Heart right ventricle (tissue), 16 donors: ENCODE measurements around the gene CBFA2T3. TPM values are rescaled to one million over a fixed set of nuclear protein-coding genes. Genes with fewer than 3 reads are reported as not detected.
A peak's percentile ranks its signal among the peaks of the same experiment; 100 is the strongest.

Experiments
- ATAC-seq, 8 donors: fragments of 200-7000 bp; cut with Tn5 transposase; one replicate each; pipeline ENCODE4 v1.9.1; 2020; ENCODE audit warnings: mild to moderate bottlenecking in 8 of 8, moderate library complexity in 8 of 8, moderate number of reproducible peaks in 1 of 8
- DNase-seq, 2 donors: peaks; one replicate each; pipeline ENCODE4 v3.0.0-alpha.2; 2020
- H3K27ac ChIP-seq, 10 donors: fragments of 200-600 bp; sonication (generic) in 2 of 10; one replicate each; pipeline versions ENCODE4 v1.5.0 to v1.8.0; 2020 to 2022; ENCODE audit warnings: mild to moderate bottlenecking in 3 of 10
- H3K27me3 ChIP-seq, 7 donors: fragments of 200-600 bp; one replicate each; pipeline ENCODE4 v1.8.0; 2021 to 2022; ENCODE audit warnings: mild to moderate bottlenecking in 2 of 7
- H3K36me3 ChIP-seq, 9 donors: fragments of 200-600 bp; sonication (generic) in 1 of 9; one replicate each; pipeline versions ENCODE4 v1.5.0 to v1.8.0; 2020 to 2022; ENCODE audit warnings: mild to moderate bottlenecking in 2 of 9
- H3K4me1 ChIP-seq, 9 donors: fragments of 200-600 bp; sonication (generic) in 1 of 9; one replicate each; pipeline versions ENCODE4 v1.5.0 to v1.8.0; 2020 to 2022; ENCODE audit warnings: mild to moderate bottlenecking in 4 of 9
- H3K4me3 ChIP-seq, 10 donors: fragments of 200-600 bp; sonication (generic) in 2 of 10; one replicate each; pipeline versions ENCODE4 v1.5.0 to v1.8.0; 2020 to 2022; ENCODE audit warnings: mild to moderate bottlenecking in 7 of 10, moderate library complexity in 2 of 10
- H3K9me3 ChIP-seq, 11 donors: fragments of 200-600 bp in 10 of 11; sonication (generic) in 2 of 11; one replicate each; pipeline versions ENCODE4 v1.5.0 to v1.8.0; 2013 to 2022; ENCODE audit warnings: mild to moderate bottlenecking in 2 of 11, control low read depth in 1 of 11, moderate library complexity in 1 of 11
- WGBS, 2 donors: extraction: QIAGEN DNeasy Blood & Tissue Kit; methylation state at CpG; one replicate each; pipeline ENCODE4 v1.1.7; 2013; ENCODE audit warnings: inconsistent platforms in 1 of 2; 5-methylcytosine and 5-hydroxymethylcytosine counted together
- intact Hi-C, 10 donors: fragments of 100-400 bp; cut with DNase I; formaldehyde crosslinking; loops; one replicate each; pipeline versions ENCODE4 v1.11.1 to v1.14.2; 2022
- polyA plus RNA-seq, 2 donors: library from polyadenylated mRNA; stranded (reverse); fragments of 200-250 nt; gene quantifications; one replicate each; pipeline ENCODE4 v1.2.3, GENCODE V29; 2013
- total RNA-seq, 10 donors: library from RNA; stranded (reverse); fragmentation: NEBNext Ultra II Directional in 3 of 10; extraction: Animal tissue kit (Norgen Biotek cat#: 25700) in 3 of 10; gene quantifications; one replicate each; pipeline versions ENCODE4 v1.2.1 to v1.2.4, GENCODE V29; 2021 to 2023
- TF ChIP-seq, protein P1 (sequence below), 9 donors: fragments of 200-600 bp; sonication (generic) in 2 of 9; IDR thresholded peaks; one replicate each; pipeline versions ENCODE4 v1.5.0 to v1.8.0; 2021 to 2022; ENCODE audit warnings: antibody characterized with exemption in 9 of 9, mild to moderate bottlenecking in 5 of 9, moderate library complexity in 1 of 9
- donor health status: Arrhythmogenic right ventricular cardiomyopathy.
- donor health status: ischemic (EF 13 %, LVEDD 7.1; RV severe dilation, severe dysfunction).
- donor health status: healthy with polysubstance abuse.
- donor health status: DM: no; HTN: yes; CAD: no.
- donor health status: DM: no; HTN: no; CAD: no.
- donor health status: ischemic (EF 25% LVEDD 6.9; RV normal size, moderate dysfunction).
- donor health status: ischemic (EF 25% LVEDD 5.7; RV mildly dilated, moderate dysfunction).
- donor health status: healthy.
- donor health status: DM: yes; HTN: yes; CAD: no.
- donor health status: Ischemic cardiomyopathy.
- donor health status: ischemic (EF 35%, LVEDD 5.7; RV mildly dilated, moderate dysfunction).
- donor health status: nonischemic (EF 11% LVEDD 7.7; RV severe dilation, severe dysfunction).
- donor health status: DM: yes; HTN: yes; CAD: no.
- donor health status: PGD.
- donor health status: ischemic (EF 29% LVEDD 5.4; RV normal size, mild dysfunction).
- donor health status: nonischemic (EF 23%, LVEDD 6.1; RV moderate dilation, normal function).

Gene CBFA2T3
- total and polyA plus RNA-seq, 12 donors: 3.1 to 17.6 (median 6.1) TPM

DNA sequence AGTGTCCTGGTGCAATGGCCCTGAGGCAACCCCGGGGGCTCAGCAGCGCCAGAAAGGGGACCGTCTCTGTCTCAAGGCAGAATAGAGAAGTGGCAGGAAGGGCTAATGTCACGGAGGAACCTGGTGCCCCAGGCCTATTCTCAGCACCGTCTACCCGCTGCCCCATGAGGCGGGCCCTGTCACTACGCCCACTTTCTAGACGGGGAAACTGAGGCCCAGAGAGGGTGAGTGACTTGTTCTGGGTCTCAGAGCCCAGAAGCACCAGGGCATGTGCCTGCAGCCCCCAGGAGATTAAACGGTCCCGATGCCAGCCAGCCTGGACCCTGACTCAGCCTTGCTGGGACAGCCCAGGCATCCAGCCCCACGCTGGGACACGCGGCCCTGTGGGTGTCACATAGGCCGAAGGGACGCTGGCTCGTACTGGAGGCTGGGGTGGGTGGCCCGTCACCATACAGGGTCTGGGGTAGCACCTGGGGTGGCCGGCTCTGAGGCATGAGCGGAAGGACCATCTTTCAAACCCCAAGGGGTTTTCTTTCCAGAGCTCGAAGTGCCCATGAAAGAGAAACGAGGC, 70.4 kb downstream of the CBFA2T3 start:
- H3K27ac ChIP-seq: peak overlapping the region in 1 of 10 donors; percentile 27
- DNase-seq: no peak
- peaks cover 9 to 75% (median 35%) of the 10 kb centered on the region in 9 donors for H3K4me1 ChIP-seq
- no peaks in the 10 kb centered on the region for H3K27me3 ChIP-seq
- H3K9me3 ChIP-seq: no peaks in the 10 kb centered on the region
- TF ChIP-seq, protein P1, sequence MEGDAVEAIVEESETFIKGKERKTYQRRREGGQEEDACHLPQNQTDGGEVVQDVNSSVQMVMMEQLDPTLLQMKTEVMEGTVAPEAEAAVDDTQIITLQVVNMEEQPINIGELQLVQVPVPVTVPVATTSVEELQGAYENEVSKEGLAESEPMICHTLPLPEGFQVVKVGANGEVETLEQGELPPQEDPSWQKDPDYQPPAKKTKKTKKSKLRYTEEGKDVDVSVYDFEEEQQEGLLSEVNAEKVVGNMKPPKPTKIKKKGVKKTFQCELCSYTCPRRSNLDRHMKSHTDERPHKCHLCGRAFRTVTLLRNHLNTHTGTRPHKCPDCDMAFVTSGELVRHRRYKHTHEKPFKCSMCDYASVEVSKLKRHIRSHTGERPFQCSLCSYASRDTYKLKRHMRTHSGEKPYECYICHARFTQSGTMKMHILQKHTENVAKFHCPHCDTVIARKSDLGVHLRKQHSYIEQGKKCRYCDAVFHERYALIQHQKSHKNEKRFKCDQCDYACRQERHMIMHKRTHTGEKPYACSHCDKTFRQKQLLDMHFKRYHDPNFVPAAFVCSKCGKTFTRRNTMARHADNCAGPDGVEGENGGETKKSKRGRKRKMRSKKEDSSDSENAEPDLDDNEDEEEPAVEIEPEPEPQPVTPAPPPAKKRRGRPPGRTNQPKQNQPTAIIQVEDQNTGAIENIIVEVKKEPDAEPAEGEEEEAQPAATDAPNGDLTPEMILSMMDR (IDR thresholded peaks at IDR 0.05): no peak
- WGBS, 2 donors: 90 to 94% methylated on average over 22 of the region's 22 CpGs
- ATAC-seq: no peak
- H3K36me3 ChIP-seq: peaks cover 0 to 4% (median 0%) of the 10 kb centered on the region in 9 donors
- intact Hi-C loops: no loop called here
- no peak overlapping the region for H3K4me3 ChIP-seq

DNA sequence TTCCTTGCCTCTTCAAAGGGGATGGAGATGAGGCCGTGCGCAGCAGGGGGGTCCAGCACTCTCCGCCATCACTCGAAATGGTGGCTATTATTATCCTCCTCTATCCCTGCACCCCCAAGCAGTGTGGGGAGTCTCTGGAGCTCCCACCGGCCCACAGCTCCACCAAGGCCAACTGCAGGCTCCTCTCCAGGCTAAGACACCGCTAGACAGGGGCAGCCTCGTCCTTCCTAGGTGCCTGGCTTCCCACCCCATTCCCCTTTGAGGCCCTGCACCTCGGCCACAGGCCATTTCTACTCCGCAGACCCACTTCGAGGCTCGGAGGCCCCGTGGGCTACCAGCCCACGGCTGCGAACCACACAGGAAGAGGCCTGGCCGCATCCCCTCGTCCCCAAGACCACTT, 71.0 kb downstream of the CBFA2T3 start:
- Histone ChIP-seq H3K4me3 (no peak overlapping the region), H3K27ac (peak overlapping the region in 1 of 10 donors; percentile 27), H3K27me3 (no peaks in the 10 kb centered on the region), H3K9me3 (no peaks in the 10 kb centered on the region), H3K4me1 (peaks cover 6 to 69% (median 29%) of the 10 kb centered on the region in 9 donors), H3K36me3 (peaks cover 0 to 10% (median 0%) of the 10 kb centered on the region in 9 donors)
- DNase-seq: no peak
- ATAC-seq: no peak
- TF ChIP-seq, protein P1 (IDR thresholded peaks at IDR 0.05): no peak
- intact Hi-C loops: no loop called here
- 84 to 86% methylated on average over 16 of the region's 16 CpGs for WGBS, 2 donors

DNA sequence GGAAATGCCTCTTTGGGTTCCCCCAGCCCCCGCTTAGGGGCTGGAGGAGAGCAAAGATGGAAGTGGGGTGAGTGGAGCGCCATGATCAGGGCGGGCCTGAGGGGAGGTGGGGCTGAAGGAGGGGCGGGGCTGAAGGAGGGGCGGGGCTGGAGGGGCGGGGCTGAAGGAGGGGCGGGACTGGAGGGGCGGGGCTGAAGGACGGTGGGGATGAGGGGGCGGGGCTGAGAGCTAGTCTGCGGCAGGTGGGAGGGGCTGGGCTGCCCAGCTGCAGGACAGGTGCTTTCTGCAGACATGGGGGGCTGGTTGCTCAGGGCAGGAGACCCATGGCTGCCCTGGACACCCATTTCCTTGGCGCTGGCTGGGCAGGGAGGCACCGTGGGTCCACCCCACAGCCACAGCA, 71.4 kb downstream of the CBFA2T3 start:
- Histone ChIP-seq H3K36me3 (peaks cover 0 to 15% (median 0%) of the 10 kb centered on the region in 9 donors), H3K27me3 (no peaks in the 10 kb centered on the region), H3K9me3 (no peaks in the 10 kb centered on the region), H3K27ac (peak overlapping the region in 2 of 10 donors; percentile 15 to 33), H3K4me1 (peaks cover 3 to 64% (median 25%) of the 10 kb centered on the region in 9 donors), H3K4me3 (no peak overlapping the region)
- ATAC-seq: no peak
- DNase-seq: no peak
- TF ChIP-seq, protein P1 (IDR thresholded peaks at IDR 0.05): no peak
- intact Hi-C loops: no loop called here
- 36 to 45% methylated on average over 10 to 13 of the region's 13 CpGs for WGBS, 2 donors

DNA sequence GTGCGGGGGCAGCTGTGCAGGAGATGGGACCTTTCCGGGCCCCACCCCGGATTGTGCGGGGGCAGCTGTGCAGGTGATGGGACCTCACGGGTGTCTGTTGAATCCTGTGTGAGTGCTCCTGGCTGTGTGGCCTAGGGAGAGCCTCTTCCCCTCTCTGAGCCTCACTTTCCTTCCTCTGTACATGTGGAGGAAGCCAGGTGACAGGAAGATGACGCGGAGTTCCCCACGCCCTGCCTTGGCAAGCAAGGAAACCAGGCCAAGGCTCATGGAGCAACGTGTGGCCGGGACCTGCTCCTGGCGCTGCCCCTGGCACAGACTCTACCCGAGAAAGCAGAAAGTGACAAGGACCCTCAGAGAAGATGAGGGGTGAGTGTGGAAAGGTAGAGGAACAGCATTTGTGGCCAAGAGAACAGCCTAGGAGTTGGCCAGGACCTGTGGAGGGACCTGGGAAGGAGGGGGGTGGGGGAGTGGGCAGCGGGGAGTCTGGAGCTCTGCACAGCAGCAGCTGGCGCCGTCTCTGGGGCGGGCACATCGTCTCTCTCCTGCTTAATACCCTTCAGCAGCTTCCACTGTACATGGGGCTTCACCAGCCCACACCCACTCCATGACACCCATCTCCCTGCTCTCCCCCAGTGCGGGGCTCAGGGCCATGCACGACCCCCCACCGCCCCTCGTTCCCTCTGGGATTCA, 72.2 kb downstream of the CBFA2T3 start:
- no peaks in the 10 kb centered on the region for H3K9me3 ChIP-seq
- peak overlapping the region in 5 of 10 donors; percentile 15 to 48 (median 33) for H3K27ac ChIP-seq
- H3K4me3 ChIP-seq: peak overlapping the region in 2 of 10 donors; percentile 8 to 10
- intact Hi-C loops: no loop called here
- TF ChIP-seq, protein P1 (IDR thresholded peaks at IDR 0.05): no peak
- H3K36me3 ChIP-seq: peaks cover 0 to 20% (median 0%) of the 10 kb centered on the region in 9 donors
- WGBS, 2 donors: 67 to 75% methylated on average over 21 of the region's 21 CpGs
- no peaks in the 10 kb centered on the region for H3K27me3 ChIP-seq
- DNase-seq: no peak
- ATAC-seq: peak in 3 of 8 donors; percentile 7 to 70 (median 11)
- H3K4me1 ChIP-seq: peaks cover 0 to 57% (median 22%) of the 10 kb centered on the region in 9 donors
